SK-N-SH treated with all-trans-retinoic acid at 6 μM for 48 hours (cell line): ENCODE measurements around the gene ITPR2.
"Not testable (repeated sequence)": the region's sequence is repeated elsewhere in the genome, so short reads cannot be mapped to it uniquely, and the experiment has no call there.

Experiments used
- ARNTL ChIP-seq: fragments of 450-650 bp; formaldehyde crosslinking; IDR thresholded peaks from 2 replicates; pipeline ENCODE4 v1.5.0; 2020; ENCODE audit warnings: low read depth, mild to moderate bottlenecking, moderate library complexity, borderline replicate concordance
- BACH2 ChIP-seq: fragments of 250-450 bp; sonication (Bioruptor Pico); IDR thresholded peaks from 2 replicates; pipeline ENCODE4 v1.9.0; 2021; ENCODE audit warnings: mild to moderate bottlenecking, borderline replicate concordance
- CREB5 ChIP-seq: fragments of 250-450 bp; sonication (Bioruptor Pico); IDR thresholded peaks from 2 replicates; pipeline ENCODE4 v1.5.1; 2020; ENCODE audit warnings: low read depth, mild to moderate bottlenecking, moderate library complexity
- RARB ChIP-seq: fragments of 250-450 bp; sonication (Bioruptor Pico); IDR thresholded peaks from 2 replicates; pipeline ENCODE4 v1.8.0; 2021; ENCODE audit warnings: mild to moderate bottlenecking, moderate library complexity
- ZFP30 ChIP-seq: fragments of 450-650 bp; formaldehyde crosslinking; IDR thresholded peaks from 2 replicates; pipeline ENCODE4 v1.5.0; 2022; ENCODE audit warnings: mild to moderate bottlenecking, moderate library complexity

GRCh38 chr12:26783816-26784379 is 49.1 kb downstream of the ITPR2 start:
- not testable (repeated sequence) for TF ChIP-seq ARNTL, RARB, ZFP30, CREB5, BACH2 (CRISPR knock-in tag)
